Loucy (cell line): ENCODE measurements around the gene ACTC1.

Experiments
- EZH2phosphoT487 ChIP-seq: fragments of 200-600 bp; IDR thresholded peaks from 2 replicates; pipeline ENCODE4 v1.6.1; 2018; ENCODE audit warnings: antibody characterized with exemption, mild to moderate bottlenecking, moderate library complexity, borderline replicate concordance
- TF ChIP-seq, protein P1 (sequence below): fragments of 200-600 bp; sonication (generic); conservative IDR thresholded peaks from 2 replicates; pipeline ENCODE4 v1.5.1; 2014; ENCODE audit warnings: mild to moderate bottlenecking, antibody characterized with exemption, low read length

DNA sequence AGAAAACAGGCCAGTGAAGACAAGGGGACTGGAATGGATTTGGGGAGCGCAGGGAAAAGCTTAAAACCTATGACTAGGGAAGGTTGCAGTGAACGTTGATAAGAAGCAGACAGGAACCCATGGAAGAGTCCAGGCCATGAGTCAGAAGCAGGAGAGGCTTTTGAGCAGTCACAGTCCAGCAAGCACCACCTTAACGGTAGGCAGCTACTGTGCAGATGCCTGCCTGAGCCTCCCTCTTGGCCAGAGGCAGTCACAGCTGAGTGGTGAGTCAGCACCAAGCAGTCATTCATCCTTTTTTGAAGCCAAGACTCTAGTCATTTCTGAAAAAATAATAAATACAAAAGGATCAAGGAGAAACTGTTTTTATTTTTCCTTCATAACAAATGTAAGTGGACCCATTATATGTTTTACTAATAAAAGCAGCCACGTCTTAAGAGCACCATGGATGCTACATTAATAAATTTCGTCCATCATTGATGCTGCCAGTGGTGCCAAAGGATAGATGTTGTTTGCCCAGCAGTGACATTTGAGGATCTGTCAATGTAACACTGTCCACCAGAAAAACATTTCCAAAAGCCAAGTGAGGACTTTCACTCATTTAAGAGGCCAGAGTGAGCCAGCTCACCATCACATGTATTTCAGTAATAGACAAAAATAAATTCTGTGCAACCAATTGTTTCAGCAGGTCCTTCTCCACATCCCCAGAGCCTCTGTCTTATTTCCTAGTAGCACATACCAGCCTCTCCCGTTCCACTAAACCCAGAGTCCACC is 42.1 kb upstream of the ACTC1 start:
- TF ChIP-seq, protein P1, sequence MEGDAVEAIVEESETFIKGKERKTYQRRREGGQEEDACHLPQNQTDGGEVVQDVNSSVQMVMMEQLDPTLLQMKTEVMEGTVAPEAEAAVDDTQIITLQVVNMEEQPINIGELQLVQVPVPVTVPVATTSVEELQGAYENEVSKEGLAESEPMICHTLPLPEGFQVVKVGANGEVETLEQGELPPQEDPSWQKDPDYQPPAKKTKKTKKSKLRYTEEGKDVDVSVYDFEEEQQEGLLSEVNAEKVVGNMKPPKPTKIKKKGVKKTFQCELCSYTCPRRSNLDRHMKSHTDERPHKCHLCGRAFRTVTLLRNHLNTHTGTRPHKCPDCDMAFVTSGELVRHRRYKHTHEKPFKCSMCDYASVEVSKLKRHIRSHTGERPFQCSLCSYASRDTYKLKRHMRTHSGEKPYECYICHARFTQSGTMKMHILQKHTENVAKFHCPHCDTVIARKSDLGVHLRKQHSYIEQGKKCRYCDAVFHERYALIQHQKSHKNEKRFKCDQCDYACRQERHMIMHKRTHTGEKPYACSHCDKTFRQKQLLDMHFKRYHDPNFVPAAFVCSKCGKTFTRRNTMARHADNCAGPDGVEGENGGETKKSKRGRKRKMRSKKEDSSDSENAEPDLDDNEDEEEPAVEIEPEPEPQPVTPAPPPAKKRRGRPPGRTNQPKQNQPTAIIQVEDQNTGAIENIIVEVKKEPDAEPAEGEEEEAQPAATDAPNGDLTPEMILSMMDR: no peak
- TF ChIP-seq EZH2phosphoT487: no peak
